Lung (tissue), 12 donors: ENCODE results near the gene LARP1. TPM values are rescaled to one million over a fixed set of nuclear protein-coding genes. Genes with fewer than 3 reads are reported as not detected.
A peak's percentile ranks its signal among the peaks of the same experiment; 100 is the strongest.

Experiments used
- ATAC-seq: fragments of 200-7000 bp; cut with Tn5 transposase; one replicate; pipeline ENCODE4 v1.9.1; 2020; ENCODE audit warnings: moderate number of reproducible peaks; ENCODE audit not compliant: insufficient read depth, low FRiP score
- DNase-seq, 3 donors: peaks; one replicate each; pipeline ENCODE4 v3.0.0-alpha.2; 2013 to 2017
- H3K27ac ChIP-seq, 2 donors: one replicate each; pipeline ENCODE4 v1.5.1; 2013; ENCODE audit warnings: mild to moderate bottlenecking in 2 of 2, moderate library complexity in 2 of 2, control low read depth in 1 of 2, inconsistent platforms in 1 of 2, low read depth in 1 of 2, low read length in 1 of 2
- H3K27me3 ChIP-seq, 3 donors: one replicate each; pipeline ENCODE4 v1.5.1; 2013; ENCODE audit warnings: low read length in 2 of 3; ENCODE audit not compliant: control insufficient read depth in 3 of 3, insufficient read depth in 3 of 3
- H3K36me3 ChIP-seq, 4 donors: one replicate each; pipeline ENCODE4 v1.5.1; 2013; ENCODE audit warnings: low read length in 4 of 4, mild to moderate bottlenecking in 1 of 4, moderate library complexity in 1 of 4; ENCODE audit not compliant: control insufficient read depth in 4 of 4, insufficient read depth in 4 of 4
- H3K4me1 ChIP-seq, 5 donors: one replicate each; pipeline ENCODE4 v1.5.1; 2013; ENCODE audit warnings: low read length in 5 of 5, mild to moderate bottlenecking in 2 of 5, moderate library complexity in 1 of 5; ENCODE audit not compliant: control insufficient read depth in 5 of 5, insufficient read depth in 5 of 5
- H3K4me3 ChIP-seq: one replicate; pipeline ENCODE4 v1.5.1; 2013; ENCODE audit warnings: mild to moderate bottlenecking, control low read depth, moderate library complexity
- H3K9ac ChIP-seq, 2 donors: one replicate each; pipeline ENCODE4 v1.5.1; 2013; ENCODE audit warnings: low read length in 2 of 2, control low read depth in 1 of 2; ENCODE audit not compliant: insufficient read depth in 1 of 2
- H3K9me3 ChIP-seq, 4 donors: one replicate each; pipeline ENCODE4 v1.5.1; 2013; ENCODE audit warnings: low read length in 3 of 4, mild to moderate bottlenecking in 1 of 4, moderate library complexity in 1 of 4; ENCODE audit not compliant: control insufficient read depth in 4 of 4, insufficient read depth in 3 of 4
- CTCF ChIP-seq: IDR thresholded peaks from 2 replicates; pipeline ENCODE4 v1.5.1; 2012; ENCODE audit warnings: mild to moderate bottlenecking; ENCODE audit errors: control extremely low read depth, extremely low read depth
- WGBS, 2 donors: extraction: QIAGEN DNeasy Blood & Tissue Kit; methylation state at CpG; one replicate each; pipeline ENCODE4 v1.1.7; 2013; 5-methylcytosine and 5-hydroxymethylcytosine counted together
- polyA plus RNA-seq, 2 donors: library from polyadenylated mRNA; stranded (reverse); fragments of 200-250 nt; gene quantifications; one replicate each; pipeline ENCODE4 v1.2.1, GENCODE V29; 2013
- total RNA-seq, 2 donors: library from RNA; depleted of rRNA in 1 of 2; stranded (reverse); fragments of >200 nt in 1 of 2; gene quantifications; one replicate each; pipeline ENCODE4 v1.2.1, GENCODE V29; 2014 to 2021
- donor health status: control.
- donor health status: control.
- donor health status: Bipolar disorder and iron deficiency.
- donor health status: healthy.
- donor health status: DM: yes; HTN: yes; CAD: no.

Gene LARP1
- total and polyA plus RNA-seq, 4 donors = 30.5 to 199 (median 61.7) TPM

- Histone ChIP-seq H3K9me3 (no peaks in the 10 kb centered on the region), H3K27ac (no peak overlapping the region), H3K36me3 (peaks cover 48 to 68% (median 56%) of the 10 kb centered on the region in 4 donors), H3K27me3 (no peaks in the 10 kb centered on the region), H3K4me1 (peaks cover 0 to 4% (median 0%) of the 10 kb centered on the region in 5 donors), H3K9ac (no peak overlapping the region), H3K4me3 (no peak overlapping the region)
- no peak for TF ChIP-seq CTCF
- DNase-seq (no peak), ATAC-seq (no peak)
- WGBS, 2 donors = 83 to 92% methylated on average over 4 of the region's 4 CpGs
Measured at GRCh38 chr5:154806176-154806575, 51.0 kb downstream of the LARP1 start.

- H3K4me3 ChIP-seq = no peak overlapping the region
- DNase-seq = no peak
- WGBS, 2 donors = 90 to 93% methylated on average over 7 of the region's 7 CpGs
- H3K9ac ChIP-seq = no peak overlapping the region
- H3K4me1 ChIP-seq = peaks cover 0 to 2% (median 0%) of the 10 kb centered on the region in 5 donors
- H3K27ac ChIP-seq = no peak overlapping the region
- H3K9me3 ChIP-seq = no peaks in the 10 kb centered on the region
- no peaks in the 10 kb centered on the region for H3K27me3 ChIP-seq
- peaks cover 34 to 47% (median 39%) of the 10 kb centered on the region in 4 donors for H3K36me3 ChIP-seq
- no peak for TF ChIP-seq CTCF
- no peak for ATAC-seq
Measured at GRCh38 chr5:154811239-154811638, 56.1 kb downstream of the LARP1 start.

- no peaks in the 10 kb centered on the region for H3K9me3 ChIP-seq
- 38 to 48% methylated on average over 3 of the region's 3 CpGs for WGBS, 2 donors
- H3K36me3 ChIP-seq = peaks cover 30 to 47% (median 38%) of the 10 kb centered on the region in 4 donors
- H3K4me1 ChIP-seq = peaks cover 0 to 2% (median 0%) of the 10 kb centered on the region in 5 donors
- H3K9ac ChIP-seq = no peak overlapping the region
- DNase-seq (peak; percentile 66 to 76 (median 69)), ATAC-seq (peak; percentile 77)
- TF ChIP-seq CTCF = peak; percentile 72
- H3K27ac ChIP-seq = no peak overlapping the region
- no peak overlapping the region for H3K4me3 ChIP-seq
- H3K27me3 ChIP-seq = no peaks in the 10 kb centered on the region
Measured at GRCh38 chr5:154811653-154812465, 56.7 kb downstream of the LARP1 start.
